ENCODE data around the gene SLC43A2. TPM values are rescaled to one million over a fixed set of nuclear protein-coding genes. Genes with fewer than 3 reads are reported as not detected.
"Not testable (repeated sequence)": the region's sequence is repeated elsewhere in the genome, so short reads cannot be mapped to it uniquely, and the experiment has no call there.

Gene SLC43A2
- polyA plus RNA-seq, 1 donor (not counting 4 experiments of a cell fraction or from before 2014, with no cell fraction given): 12.7 TPM

DNA sequence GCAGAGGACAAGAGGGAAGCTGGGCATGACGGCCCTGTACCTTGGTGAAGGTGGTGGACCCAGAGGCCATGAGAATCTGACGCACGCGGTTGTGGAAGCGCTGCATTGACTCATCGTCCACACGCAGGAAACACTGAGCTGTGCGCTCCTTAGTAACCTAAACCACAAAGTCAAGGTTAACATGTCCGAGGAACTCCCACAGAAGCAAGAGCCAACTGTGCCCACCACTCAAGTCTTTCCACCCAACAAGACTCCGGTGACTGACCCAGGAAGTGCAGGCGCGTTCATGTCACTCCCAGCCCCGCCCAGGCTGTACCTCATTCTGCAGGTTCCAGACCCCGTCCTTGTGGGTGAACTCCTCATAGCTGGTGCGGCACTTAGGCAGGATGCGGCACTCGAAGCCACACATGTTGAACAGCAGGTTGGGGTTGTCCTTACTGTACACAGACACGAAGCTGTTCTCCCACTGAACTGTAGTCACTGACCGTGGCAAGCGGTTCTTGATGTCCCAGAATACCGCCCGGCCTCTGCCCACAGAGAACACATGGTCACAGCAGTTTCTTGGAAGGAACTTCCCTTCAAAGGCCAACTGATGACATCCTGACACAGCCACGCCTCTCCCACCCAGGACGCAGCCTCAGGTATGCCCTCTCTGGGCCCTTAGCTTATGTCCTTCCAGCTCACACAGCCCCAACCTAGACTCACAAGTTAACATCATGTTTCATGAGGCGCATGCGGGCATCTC lies 44.6 kb upstream of the SLC43A2 start:
- no peak for TF ChIP-seq EZH2 (IDR thresholded peaks at IDR 0.05; ENCODE audit: low read length)
- TF ChIP-seq, protein P1, sequence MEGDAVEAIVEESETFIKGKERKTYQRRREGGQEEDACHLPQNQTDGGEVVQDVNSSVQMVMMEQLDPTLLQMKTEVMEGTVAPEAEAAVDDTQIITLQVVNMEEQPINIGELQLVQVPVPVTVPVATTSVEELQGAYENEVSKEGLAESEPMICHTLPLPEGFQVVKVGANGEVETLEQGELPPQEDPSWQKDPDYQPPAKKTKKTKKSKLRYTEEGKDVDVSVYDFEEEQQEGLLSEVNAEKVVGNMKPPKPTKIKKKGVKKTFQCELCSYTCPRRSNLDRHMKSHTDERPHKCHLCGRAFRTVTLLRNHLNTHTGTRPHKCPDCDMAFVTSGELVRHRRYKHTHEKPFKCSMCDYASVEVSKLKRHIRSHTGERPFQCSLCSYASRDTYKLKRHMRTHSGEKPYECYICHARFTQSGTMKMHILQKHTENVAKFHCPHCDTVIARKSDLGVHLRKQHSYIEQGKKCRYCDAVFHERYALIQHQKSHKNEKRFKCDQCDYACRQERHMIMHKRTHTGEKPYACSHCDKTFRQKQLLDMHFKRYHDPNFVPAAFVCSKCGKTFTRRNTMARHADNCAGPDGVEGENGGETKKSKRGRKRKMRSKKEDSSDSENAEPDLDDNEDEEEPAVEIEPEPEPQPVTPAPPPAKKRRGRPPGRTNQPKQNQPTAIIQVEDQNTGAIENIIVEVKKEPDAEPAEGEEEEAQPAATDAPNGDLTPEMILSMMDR (optimal IDR thresholded peaks at IDR 0.05 in 1 of 3, IDR thresholded peaks at IDR 0.05 in 1 of 3, conservative IDR thresholded peaks at IDR 0.05 in 1 of 3; ENCODE audit: extremely low read depth in 1 of 3, insufficient read depth in 2 of 3, low read length in 3 of 3): no peak
- Histone ChIP-seq H3K4me1 (ENCODE audit: control insufficient read depth, extremely low read depth, insufficient read depth, low read length) (no peaks in the 10 kb centered on the region), H3K9ac (ENCODE audit: control insufficient read depth, extremely low read depth, insufficient read depth, low read length) (no peak overlapping the region), H3K27ac (ENCODE audit: control insufficient read depth, insufficient read depth, low read length) (no peak overlapping the region), H3K79me2 (ENCODE audit: control insufficient read depth, insufficient read depth, low read length) (peaks cover 9% of the 10 kb centered on the region), H2AFZ (ENCODE audit: control insufficient read depth, low read length) (no peak overlapping the region), H3K4me3 (ENCODE audit: control insufficient read depth in 2 of 3, extremely low read depth in 1 of 3, insufficient read depth in 2 of 3, low read depth in 1 of 3, low read length in 3 of 3) (no peak overlapping the region), H4K20me1 (ENCODE audit: control insufficient read depth, extremely low read depth, insufficient read depth, low read length) (peaks cover 2% of the 10 kb centered on the region), H3K4me2 (ENCODE audit: control insufficient read depth, extremely low read depth, insufficient read depth, low read depth, low read length) (no peak overlapping the region), H3K27me3 (ENCODE audit: control insufficient read depth, extremely low read depth, insufficient read depth, low read length) (no peaks in the 10 kb centered on the region), H3K9me1 (ENCODE audit: control insufficient read depth, extremely low read depth, insufficient read depth, low read length) (no peaks in the 10 kb centered on the region), H3K9me3 (ENCODE audit: control insufficient read depth, low read depth, low read length) (no peaks in the 10 kb centered on the region), H3K36me3 (ENCODE audit: control insufficient read depth in 2 of 2, extremely low read depth in 1 of 2, insufficient read depth in 2 of 2, low read length in 2 of 2) (peaks cover 56 to 68% of the 10 kb centered on the region in 2 experiments)
- DNase-seq (ENCODE audit: low read depth, low spot score) (no peak), FAIRE-seq (no peak)
- dilution Hi-C loops (cut with MboI; ENCODE audit: extremely low pct_ligation_motif_present, low sequenced_read_pairs): no loop called here

DNA sequence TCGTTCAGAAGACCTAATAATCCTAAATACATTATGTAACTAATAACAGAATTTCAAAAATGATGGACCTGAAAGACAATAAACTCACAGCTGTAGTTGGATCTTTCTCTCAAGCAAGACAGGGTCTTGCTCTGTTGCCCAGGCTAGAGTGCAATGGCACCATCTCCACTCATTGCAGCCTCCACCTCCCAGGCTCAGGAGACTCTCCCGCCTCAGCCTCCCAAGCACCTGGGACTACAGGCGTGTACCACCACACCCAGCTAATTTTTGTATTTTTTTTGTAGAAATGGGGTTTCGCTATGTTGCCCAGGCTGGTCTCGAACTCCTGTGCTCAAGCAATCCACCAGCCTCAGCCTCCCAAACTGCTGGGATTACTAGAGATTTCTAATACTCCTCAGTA lies 35.3 kb upstream of the SLC43A2 start:
- H2AFZ ChIP-seq (ENCODE audit: control insufficient read depth, low read length); DNase-seq (ENCODE audit: low read depth, low spot score); H3K4me1 ChIP-seq (ENCODE audit: control insufficient read depth, extremely low read depth, insufficient read depth, low read length); H3K4me3 ChIP-seq (ENCODE audit: control insufficient read depth in 2 of 3, extremely low read depth in 1 of 3, insufficient read depth in 2 of 3, low read depth in 1 of 3, low read length in 3 of 3); H3K9ac ChIP-seq (ENCODE audit: control insufficient read depth, extremely low read depth, insufficient read depth, low read length); H3K27ac ChIP-seq (ENCODE audit: control insufficient read depth, insufficient read depth, low read length); FAIRE-seq; H3K9me1 ChIP-seq (ENCODE audit: control insufficient read depth, extremely low read depth, insufficient read depth, low read length); H3K27me3 ChIP-seq (ENCODE audit: control insufficient read depth, extremely low read depth, insufficient read depth, low read length); H3K9me3 ChIP-seq (ENCODE audit: control insufficient read depth, low read depth, low read length); H3K4me2 ChIP-seq (ENCODE audit: control insufficient read depth, extremely low read depth, insufficient read depth, low read depth, low read length); H4K20me1 ChIP-seq (ENCODE audit: control insufficient read depth, extremely low read depth, insufficient read depth, low read length); dilution Hi-C loops (cut with MboI; ENCODE audit: extremely low pct_ligation_motif_present, low sequenced_read_pairs): not testable (repeated sequence)
- peaks cover 13% of the 10 kb centered on the region for H3K79me2 ChIP-seq (ENCODE audit: control insufficient read depth, insufficient read depth, low read length)
- peaks cover 38 to 54% of the 10 kb centered on the region in 2 experiments for H3K36me3 ChIP-seq (ENCODE audit: control insufficient read depth in 2 of 2, extremely low read depth in 1 of 2, insufficient read depth in 2 of 2, low read length in 2 of 2)

DNA sequence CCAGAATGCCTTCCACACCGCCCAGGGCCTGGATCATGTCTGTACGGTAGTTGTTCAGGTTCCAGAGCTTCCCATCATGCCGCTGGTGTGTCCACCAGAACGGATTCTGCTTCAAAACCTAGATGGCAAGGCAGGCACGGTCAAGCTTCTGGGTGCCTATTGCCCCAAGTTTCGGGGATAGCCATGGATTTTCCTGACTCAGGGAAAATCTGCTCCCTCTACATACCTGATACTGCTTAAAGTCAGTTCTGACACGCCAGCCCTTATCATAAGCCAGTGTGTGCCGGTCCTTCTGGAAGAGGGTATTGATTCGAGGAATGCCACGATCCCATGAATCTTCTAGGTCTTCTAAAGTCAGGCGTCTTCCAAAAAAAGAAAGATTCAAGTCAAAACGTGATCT lies 32.4 kb upstream of the SLC43A2 start:
- TF ChIP-seq EZH2 (IDR thresholded peaks at IDR 0.05; ENCODE audit: low read length): no peak
- TF ChIP-seq, protein P1 (optimal IDR thresholded peaks at IDR 0.05 in 1 of 3, IDR thresholded peaks at IDR 0.05 in 1 of 3, conservative IDR thresholded peaks at IDR 0.05 in 1 of 3; ENCODE audit: extremely low read depth in 1 of 3, insufficient read depth in 2 of 3, low read length in 3 of 3): no peak
- dilution Hi-C loops (cut with MboI; ENCODE audit: extremely low pct_ligation_motif_present, low sequenced_read_pairs): no loop called here

More for the DNA sequence above, 32.4 kb upstream of the SLC43A2 start:
- FAIRE-seq (no peak), DNase-seq (ENCODE audit: low read depth, low spot score) (no peak)
- peaks cover 3% of the 10 kb centered on the region for H4K20me1 ChIP-seq (ENCODE audit: control insufficient read depth, extremely low read depth, insufficient read depth, low read length)
- H3K9me3 ChIP-seq (ENCODE audit: control insufficient read depth, low read depth, low read length): no peaks in the 10 kb centered on the region
- no peak overlapping the region for H3K27ac ChIP-seq (ENCODE audit: control insufficient read depth, insufficient read depth, low read length)
- H3K27me3 ChIP-seq (ENCODE audit: control insufficient read depth, extremely low read depth, insufficient read depth, low read length): no peaks in the 10 kb centered on the region
- H3K9ac ChIP-seq (ENCODE audit: control insufficient read depth, extremely low read depth, insufficient read depth, low read length): no peak overlapping the region
- H3K36me3 ChIP-seq (ENCODE audit: control insufficient read depth in 2 of 2, extremely low read depth in 1 of 2, insufficient read depth in 2 of 2, low read length in 2 of 2): peaks cover 43 to 52% of the 10 kb centered on the region in 2 experiments
- H3K4me2 ChIP-seq (ENCODE audit: control insufficient read depth, extremely low read depth, insufficient read depth, low read depth, low read length): no peak overlapping the region
- H2AFZ ChIP-seq (ENCODE audit: control insufficient read depth, low read length): no peak overlapping the region
- H3K79me2 ChIP-seq (ENCODE audit: control insufficient read depth, insufficient read depth, low read length): peaks cover 5% of the 10 kb centered on the region
- no peaks in the 10 kb centered on the region for H3K9me1 ChIP-seq (ENCODE audit: control insufficient read depth, extremely low read depth, insufficient read depth, low read length)
- no peaks in the 10 kb centered on the region for H3K4me1 ChIP-seq (ENCODE audit: control insufficient read depth, extremely low read depth, insufficient read depth, low read length)
- no peak overlapping the region for H3K4me3 ChIP-seq (ENCODE audit: control insufficient read depth in 2 of 3, extremely low read depth in 1 of 3, insufficient read depth in 2 of 3, low read depth in 1 of 3, low read length in 3 of 3)
